ENCODE data around the gene PRKAR1B. TPM values are rescaled to one million over a fixed set of nuclear protein-coding genes. Genes with fewer than 3 reads are reported as not detected.

The PRKAR1B gene
- polyA plus RNA-seq (2013, experiment 1 of 2) = 5.7 TPM
- polyA plus RNA-seq (2013, experiment 2 of 2) = 5.0 TPM

DNA sequence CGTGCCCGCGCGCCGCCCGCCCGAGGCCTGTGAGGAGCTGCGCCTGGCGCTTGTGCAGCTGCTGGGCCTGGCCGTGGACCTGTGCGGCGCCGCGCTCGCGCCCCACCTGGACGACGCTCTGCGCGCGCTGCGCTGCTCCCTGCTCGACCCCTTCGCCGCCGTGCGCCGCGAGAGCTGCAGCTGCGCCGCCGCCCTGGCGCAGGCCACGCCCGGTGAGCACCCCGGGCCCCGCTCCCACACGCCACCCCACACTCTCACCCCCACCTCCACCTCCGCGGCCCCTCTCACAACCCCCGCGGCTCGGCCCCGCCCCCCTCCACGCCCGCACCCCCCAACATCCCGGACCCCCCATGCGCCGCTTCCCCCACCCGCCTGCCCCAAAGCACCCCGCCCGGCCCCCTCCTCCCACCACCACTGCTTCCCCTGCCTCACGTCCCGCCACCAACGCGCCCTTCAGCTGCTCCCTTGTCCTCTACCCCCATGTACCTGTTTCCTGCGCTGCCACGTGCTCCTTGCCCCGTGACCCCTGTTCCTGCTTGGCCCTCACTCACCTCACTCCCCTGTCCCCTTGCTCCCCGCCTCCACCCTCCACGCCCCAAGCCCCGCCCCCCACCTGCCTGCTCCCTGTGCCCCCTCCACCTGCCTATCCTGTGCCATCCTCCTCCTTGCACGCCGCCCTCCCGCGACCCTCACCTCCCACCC lies at the start of gene PRKAR1B:
TSS of gene PRKAR1B (minus strand) at position 178 of the 702 bp plus-strand sequence. CDS start 15,776 bp downstream, outside the sequence.
- peak within 1 kb of the TSS; percentile 84 for H2BK5ac ChIP-seq (ENCODE audit: low read depth, low read length, poor library complexity, severe bottlenecking)
- H4K8ac ChIP-seq (ENCODE audit: low read length) = peak within 1 kb of the TSS; percentile 90
- peak within 1 kb of the TSS; percentile 3 for H3K27ac ChIP-seq (ENCODE audit: low read length, poor library complexity, severe bottlenecking)
- DNase-seq = no peak
- peak within 1 kb of the TSS; percentile 76 to 94 for H3K4ac ChIP-seq (ENCODE audit: low read depth in 1 of 2, low read length in 2 of 2)
- no peaks in the 10 kb centered on the region for H3K9me3 ChIP-seq (ENCODE audit: control insufficient read depth, low read length)
- peaks cover 28% of the 10 kb centered on the region for H3K79me1 ChIP-seq (replicated peaks; ENCODE audit: low read length, poor library complexity, severe bottlenecking)
- H3K4me2 ChIP-seq (ENCODE audit: low read length, poor library complexity, severe bottlenecking) = peak within 1 kb of the TSS; percentile 71
- H3K23ac ChIP-seq (ENCODE audit: low read length in 2 of 2) = peak within 1 kb of the TSS in 1 of 2 experiments; percentile 91
- H3K27me3 ChIP-seq (ENCODE audit: control insufficient read depth in 1 of 2, insufficient read depth in 1 of 2, low read length in 2 of 2) = no peaks in the 10 kb centered on the region
- H3K9ac ChIP-seq (ENCODE audit: low read length) = peak within 1 kb of the TSS; percentile 84
- H3K4me3 ChIP-seq (ENCODE audit: insufficient read depth in 1 of 2, low read depth in 1 of 2, low read length in 2 of 2) = peak within 1 kb of the TSS; percentile 84 to 96
- WGBS = 2% methylated on average over 31 of the region's 66 CpGs
- H2BK15ac ChIP-seq (ENCODE audit: low read depth, poor library complexity, severe bottlenecking) = peak within 1 kb of the TSS; percentile 29
- peaks cover 29 to 34% of the 10 kb centered on the region in 2 experiments for H3K36me3 ChIP-seq (ENCODE audit: control insufficient read depth in 1 of 2, insufficient read depth in 2 of 2, low read depth in 1 of 2, low read length in 2 of 2)
- peak within 1 kb of the TSS; percentile 81 to 88 for H3K18ac ChIP-seq (ENCODE audit: low read depth in 1 of 2, low read length in 2 of 2)
- peak within 1 kb of the TSS; percentile 94 for H2AK5ac ChIP-seq (ENCODE audit: low read length, severe bottlenecking)
- H2AFZ ChIP-seq (ENCODE audit: low read depth, low read length) = peak within 1 kb of the TSS; percentile 66
- H3K4me1 ChIP-seq (ENCODE audit: control insufficient read depth, insufficient read depth, low read depth, low read length) = peaks cover 32% of the 10 kb centered on the region
- H4K91ac ChIP-seq (ENCODE audit: low read length) = peak within 1 kb of the TSS; percentile 88
- peak within 1 kb of the TSS in 1 of 2 experiments; percentile 78 for H3K14ac ChIP-seq (ENCODE audit: low read length in 2 of 2)
- peak within 1 kb of the TSS in 1 of 2 experiments; percentile 73 for H2BK12ac ChIP-seq (ENCODE audit: low read length in 2 of 2)
- H2BK120ac ChIP-seq (ENCODE audit: low read depth, low read length) = peak within 1 kb of the TSS; percentile 42

DNA sequence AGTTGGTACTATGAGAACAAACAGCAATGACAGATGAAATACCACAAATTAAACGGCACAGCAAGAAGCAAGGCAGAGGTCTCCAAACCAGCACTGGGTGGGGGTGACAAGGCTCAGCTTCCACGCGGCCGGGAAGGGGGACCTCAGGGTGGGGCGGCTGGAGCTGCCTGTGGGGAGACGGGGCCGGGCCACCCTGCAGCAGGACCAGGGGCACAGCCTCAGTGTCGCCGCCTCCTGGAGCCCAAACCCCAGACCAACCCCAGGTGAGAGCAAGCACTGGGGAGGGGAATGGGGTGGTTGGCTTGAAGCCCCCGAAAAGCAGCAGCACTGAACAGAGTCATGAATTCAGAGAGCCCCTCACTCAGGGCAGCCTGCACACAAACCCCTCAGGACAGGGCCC lies 49.3 kb upstream of the PRKAR1B start:
- WGBS = over 99% methylated on average over 6 of the region's 10 CpGs
- Histone ChIP-seq H2AK5ac (ENCODE audit: low read length, severe bottlenecking) (peak overlapping the region; percentile 7), H3K27me3 (ENCODE audit: control insufficient read depth in 1 of 2, insufficient read depth in 1 of 2, low read length in 2 of 2) (no peaks in the 10 kb centered on the region), H3K27ac (ENCODE audit: low read length, poor library complexity, severe bottlenecking) (no peak overlapping the region), H3K79me1 (replicated peaks; ENCODE audit: low read length, poor library complexity, severe bottlenecking) (peaks cover 22% of the 10 kb centered on the region), H2BK12ac (ENCODE audit: low read length in 2 of 2) (no peak overlapping the region), H2BK15ac (ENCODE audit: low read depth, poor library complexity, severe bottlenecking) (no peak overlapping the region), H2BK5ac (ENCODE audit: low read depth, low read length, poor library complexity, severe bottlenecking) (no peak overlapping the region), H4K8ac (ENCODE audit: low read length) (no peak overlapping the region), H2BK120ac (ENCODE audit: low read depth, low read length) (no peak overlapping the region), H3K4me1 (ENCODE audit: control insufficient read depth, insufficient read depth, low read depth, low read length) (peaks cover 65% of the 10 kb centered on the region), H3K4me2 (ENCODE audit: low read length, poor library complexity, severe bottlenecking) (no peak overlapping the region), H4K91ac (ENCODE audit: low read length) (no peak overlapping the region), H3K36me3 (ENCODE audit: control insufficient read depth in 1 of 2, insufficient read depth in 2 of 2, low read depth in 1 of 2, low read length in 2 of 2) (peaks cover 44 to 65% of the 10 kb centered on the region in 2 experiments), H3K4ac (ENCODE audit: low read depth in 1 of 2, low read length in 2 of 2) (no peak overlapping the region), H3K4me3 (ENCODE audit: insufficient read depth in 1 of 2, low read depth in 1 of 2, low read length in 2 of 2) (no peak overlapping the region), H3K18ac (ENCODE audit: low read depth in 1 of 2, low read length in 2 of 2) (no peak overlapping the region), H3K14ac (ENCODE audit: low read length in 2 of 2) (no peak overlapping the region), H3K9ac (ENCODE audit: low read length) (no peak overlapping the region), H3K23ac (ENCODE audit: low read length in 2 of 2) (no peak overlapping the region), H2AFZ (ENCODE audit: low read depth, low read length) (no peak overlapping the region), H3K9me3 (ENCODE audit: control insufficient read depth, low read length) (no peaks in the 10 kb centered on the region)
- no peak for DNase-seq

DNA sequence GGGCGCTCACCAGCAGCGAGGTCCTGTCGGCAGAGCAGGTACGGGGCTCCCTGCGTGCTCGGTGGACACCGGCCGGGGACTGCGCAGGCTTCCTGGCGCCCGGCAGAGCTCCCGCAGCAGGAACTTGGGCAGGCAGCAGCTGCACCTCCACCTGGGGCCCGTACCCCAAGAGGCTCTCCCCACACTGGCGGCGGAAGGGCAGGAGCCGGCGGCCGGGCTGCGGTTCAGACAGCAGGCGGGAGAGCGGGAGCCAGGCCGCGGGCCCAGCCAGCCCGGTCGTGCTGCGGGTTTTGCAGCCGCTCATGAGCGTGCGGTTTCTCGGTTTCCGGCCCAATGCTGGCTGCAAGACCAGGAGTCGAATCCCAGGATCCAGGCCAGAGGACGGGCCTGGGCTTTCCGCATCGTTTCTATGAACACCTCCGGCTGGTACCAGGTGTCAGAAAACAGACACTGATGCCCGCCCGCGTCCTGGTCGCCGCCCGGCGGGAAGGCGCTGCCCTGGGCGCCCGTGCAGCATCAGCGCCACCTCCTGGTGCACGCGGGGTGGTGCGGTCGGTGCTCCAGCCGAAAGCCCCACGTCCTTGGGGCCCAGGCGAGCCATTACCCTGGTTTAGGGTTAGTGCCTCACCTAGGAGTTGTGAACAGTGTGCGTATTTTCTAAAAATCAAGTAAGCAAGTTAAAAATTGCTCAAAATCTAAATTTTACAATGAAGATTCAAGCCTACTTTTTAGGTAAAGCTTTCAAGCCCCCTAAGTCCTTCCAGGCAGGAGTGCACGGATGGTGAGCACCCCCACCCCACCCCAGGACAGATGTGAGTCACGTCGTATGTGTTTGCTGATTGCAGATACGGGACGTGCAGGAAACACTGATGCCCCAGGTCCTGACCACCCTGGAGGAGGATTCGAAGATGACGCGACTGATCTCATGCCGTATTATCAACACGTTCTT lies 47.4 kb upstream of the PRKAR1B start:
- H2BK15ac ChIP-seq (ENCODE audit: low read depth, poor library complexity, severe bottlenecking) = no peak overlapping the region
- no peak overlapping the region for H3K27ac ChIP-seq (ENCODE audit: low read length, poor library complexity, severe bottlenecking)
- no peak overlapping the region for H3K14ac ChIP-seq (ENCODE audit: low read length in 2 of 2)
- peak; percentile 43 for DNase-seq
- peaks cover 38 to 46% of the 10 kb centered on the region in 2 experiments for H3K36me3 ChIP-seq (ENCODE audit: control insufficient read depth in 1 of 2, insufficient read depth in 2 of 2, low read depth in 1 of 2, low read length in 2 of 2)
- H3K9me3 ChIP-seq (ENCODE audit: control insufficient read depth, low read length) = no peaks in the 10 kb centered on the region
- H3K4ac ChIP-seq (ENCODE audit: low read depth in 1 of 2, low read length in 2 of 2) = peak overlapping the region in 1 of 2 experiments; percentile 46
- H3K23ac ChIP-seq (ENCODE audit: low read length in 2 of 2) = no peak overlapping the region
- H3K4me3 ChIP-seq (ENCODE audit: insufficient read depth in 1 of 2, low read depth in 1 of 2, low read length in 2 of 2) = no peak overlapping the region
- peak overlapping the region; percentile 28 for H2AK5ac ChIP-seq (ENCODE audit: low read length, severe bottlenecking)
- H2AFZ ChIP-seq (ENCODE audit: low read depth, low read length) = no peak overlapping the region
- no peaks in the 10 kb centered on the region for H3K27me3 ChIP-seq (ENCODE audit: control insufficient read depth in 1 of 2, insufficient read depth in 1 of 2, low read length in 2 of 2)
- H3K4me2 ChIP-seq (ENCODE audit: low read length, poor library complexity, severe bottlenecking) = no peak overlapping the region
- no peak overlapping the region for H2BK5ac ChIP-seq (ENCODE audit: low read depth, low read length, poor library complexity, severe bottlenecking)
- H3K79me1 ChIP-seq (replicated peaks; ENCODE audit: low read length, poor library complexity, severe bottlenecking) = peaks cover 22% of the 10 kb centered on the region
- no peak overlapping the region for H4K91ac ChIP-seq (ENCODE audit: low read length)
- peak overlapping the region; percentile 56 for H4K8ac ChIP-seq (ENCODE audit: low read length)
- H3K4me1 ChIP-seq (ENCODE audit: control insufficient read depth, insufficient read depth, low read depth, low read length) = peaks cover 68% of the 10 kb centered on the region
- H2BK12ac ChIP-seq (ENCODE audit: low read length in 2 of 2) = no peak overlapping the region
- 68% methylated on average over 61 of the region's 65 CpGs for WGBS
- H3K18ac ChIP-seq (ENCODE audit: low read depth in 1 of 2, low read length in 2 of 2) = no peak overlapping the region
- no peak overlapping the region for H3K9ac ChIP-seq (ENCODE audit: low read length)
- H2BK120ac ChIP-seq (ENCODE audit: low read depth, low read length) = no peak overlapping the region

DNA sequence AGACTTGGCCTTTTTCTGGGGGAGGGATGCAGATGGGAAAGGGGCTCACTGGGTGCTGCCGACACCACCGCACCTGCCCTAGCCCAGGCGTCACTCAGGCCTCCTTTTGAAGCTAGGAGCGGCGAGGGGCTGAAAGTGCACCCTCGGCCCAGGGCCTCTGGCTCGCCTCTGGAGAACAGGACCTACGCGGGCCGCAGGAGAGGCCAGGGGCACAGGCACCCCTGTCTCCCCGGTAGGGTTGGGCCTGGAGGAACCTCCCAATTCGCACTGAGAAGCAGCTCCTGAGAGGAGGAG lies 46.5 kb upstream of the PRKAR1B start:
- H3K4me2 ChIP-seq (ENCODE audit: low read length, poor library complexity, severe bottlenecking) = no peak overlapping the region
- peaks cover 24% of the 10 kb centered on the region for H3K79me1 ChIP-seq (replicated peaks; ENCODE audit: low read length, poor library complexity, severe bottlenecking)
- H2AFZ ChIP-seq (ENCODE audit: low read depth, low read length) = no peak overlapping the region
- H2BK5ac ChIP-seq (ENCODE audit: low read depth, low read length, poor library complexity, severe bottlenecking) = no peak overlapping the region
- no peak overlapping the region for H3K4ac ChIP-seq (ENCODE audit: low read depth in 1 of 2, low read length in 2 of 2)
- H2AK5ac ChIP-seq (ENCODE audit: low read length, severe bottlenecking) = peak overlapping the region; percentile 28
- H3K18ac ChIP-seq (ENCODE audit: low read depth in 1 of 2, low read length in 2 of 2) = no peak overlapping the region
- H4K8ac ChIP-seq (ENCODE audit: low read length) = no peak overlapping the region
- H3K9ac ChIP-seq (ENCODE audit: low read length) = no peak overlapping the region
- peaks cover 39 to 44% of the 10 kb centered on the region in 2 experiments for H3K36me3 ChIP-seq (ENCODE audit: control insufficient read depth in 1 of 2, insufficient read depth in 2 of 2, low read depth in 1 of 2, low read length in 2 of 2)
- no peak overlapping the region for H2BK15ac ChIP-seq (ENCODE audit: low read depth, poor library complexity, severe bottlenecking)
- no peak overlapping the region for H3K14ac ChIP-seq (ENCODE audit: low read length in 2 of 2)
- peaks cover 68% of the 10 kb centered on the region for H3K4me1 ChIP-seq (ENCODE audit: control insufficient read depth, insufficient read depth, low read depth, low read length)
- no peak overlapping the region for H4K91ac ChIP-seq (ENCODE audit: low read length)
- WGBS = 98% methylated on average over 12 of the region's 12 CpGs
- no peak overlapping the region for H2BK12ac ChIP-seq (ENCODE audit: low read length in 2 of 2)
- no peak overlapping the region for H3K4me3 ChIP-seq (ENCODE audit: insufficient read depth in 1 of 2, low read depth in 1 of 2, low read length in 2 of 2)
- DNase-seq = no peak
- no peak overlapping the region for H3K23ac ChIP-seq (ENCODE audit: low read length in 2 of 2)
- no peaks in the 10 kb centered on the region for H3K9me3 ChIP-seq (ENCODE audit: control insufficient read depth, low read length)
- no peaks in the 10 kb centered on the region for H3K27me3 ChIP-seq (ENCODE audit: control insufficient read depth in 1 of 2, insufficient read depth in 1 of 2, low read length in 2 of 2)
- no peak overlapping the region for H2BK120ac ChIP-seq (ENCODE audit: low read depth, low read length)
- no peak overlapping the region for H3K27ac ChIP-seq (ENCODE audit: low read length, poor library complexity, severe bottlenecking)
